ENCODE measurements around the gene STIM2.

STIM2 gene

GRCh38 chr4:26941951-26942350 lies 81.3 kb downstream of the STIM2 start:
- no peak overlapping the region for H3K4me3 ChIP-seq (ENCODE audit: low read depth, low read length)
- no peaks in the 10 kb centered on the region for H3K27me3 ChIP-seq (replicated peaks)
- H3K27ac ChIP-seq = no peak overlapping the region
- no peaks in the 10 kb centered on the region for H3K36me3 ChIP-seq (replicated peaks)
- no peak for DNase-seq
- TF ChIP-seq CTCF (IDR thresholded peaks at IDR 0.05; ENCODE audit: low read depth, low read length, missing control alignments) = no peak
- in situ Hi-C loops (cut with HindIII; ENCODE audit: low pct_ligation_motif_present, low sequenced_read_pairs) = no loop called here

GRCh38 chr4:26942871-26943270 lies 82.2 kb downstream of the STIM2 start:
- in situ Hi-C loops (cut with HindIII; ENCODE audit: low pct_ligation_motif_present, low sequenced_read_pairs) = no loop called here
- Histone ChIP-seq H3K4me3 (ENCODE audit: low read depth, low read length) (no peak overlapping the region), H3K27me3 (replicated peaks) (no peaks in the 10 kb centered on the region), H3K27ac (no peak overlapping the region), H3K36me3 (replicated peaks) (no peaks in the 10 kb centered on the region)
- no peak for DNase-seq
- TF ChIP-seq CTCF (IDR thresholded peaks at IDR 0.05; ENCODE audit: low read depth, low read length, missing control alignments) = no peak

- TF ChIP-seq CTCF (IDR thresholded peaks at IDR 0.05; ENCODE audit: low read depth, low read length, missing control alignments) = no peak
- H3K27ac ChIP-seq = no peak overlapping the region
- H3K4me3 ChIP-seq (ENCODE audit: low read depth, low read length) = no peak overlapping the region
- no peak for DNase-seq
- in situ Hi-C loops (cut with HindIII; ENCODE audit: low pct_ligation_motif_present, low sequenced_read_pairs) = no loop called here
- no peaks in the 10 kb centered on the region for H3K27me3 ChIP-seq (replicated peaks)
- no peaks in the 10 kb centered on the region for H3K36me3 ChIP-seq (replicated peaks)
Measured at GRCh38 chr4:26943391-26943790, 82.8 kb downstream of the STIM2 start.

- H3K4me3 ChIP-seq (ENCODE audit: low read depth, low read length) = no peak overlapping the region
- no peak overlapping the region for H3K27ac ChIP-seq
- no peak for DNase-seq
- TF ChIP-seq CTCF (IDR thresholded peaks at IDR 0.05; ENCODE audit: low read depth, low read length, missing control alignments) = no peak
- no peaks in the 10 kb centered on the region for H3K27me3 ChIP-seq (replicated peaks)
- in situ Hi-C loops (cut with HindIII; ENCODE audit: low pct_ligation_motif_present, low sequenced_read_pairs) = no loop called here
- no peaks in the 10 kb centered on the region for H3K36me3 ChIP-seq (replicated peaks)
Measured at GRCh38 chr4:26945794-26946193, 85.2 kb downstream of the STIM2 start.

GRCh38 chr4:26947318-26947717 lies 86.7 kb downstream of the STIM2 start:
- Histone ChIP-seq H3K27me3 (replicated peaks) (no peaks in the 10 kb centered on the region), H3K4me3 (ENCODE audit: low read depth, low read length) (no peak overlapping the region), H3K36me3 (replicated peaks) (no peaks in the 10 kb centered on the region), H3K27ac (no peak overlapping the region)
- no peak for TF ChIP-seq CTCF (IDR thresholded peaks at IDR 0.05; ENCODE audit: low read depth, low read length, missing control alignments)
- in situ Hi-C loops (cut with HindIII; ENCODE audit: low pct_ligation_motif_present, low sequenced_read_pairs) = no loop called here
- no peak for DNase-seq

GRCh38 chr4:26950446-26950845 lies 89.8 kb downstream of the STIM2 start:
- TF ChIP-seq CTCF (IDR thresholded peaks at IDR 0.05; ENCODE audit: low read depth, low read length, missing control alignments) = no peak
- Histone ChIP-seq H3K4me3 (ENCODE audit: low read depth, low read length) (no peak overlapping the region), H3K27ac (no peak overlapping the region), H3K27me3 (replicated peaks) (no peaks in the 10 kb centered on the region), H3K36me3 (replicated peaks) (no peaks in the 10 kb centered on the region)
- in situ Hi-C loops (cut with HindIII; ENCODE audit: low pct_ligation_motif_present, low sequenced_read_pairs) = no loop called here
- no peak for DNase-seq
